ENCODE results near the gene ARFRP1.

The ARFRP1 gene

GRCh38 chr20:63690003-63690897 lies 17.5 kb downstream of the ARFRP1 start:
- no peak for TF ChIP-seq CTCF (IDR thresholded peaks at IDR 0.05)
- H3K36me3 Mint-ChIP-seq (ENCODE audit: low read depth), result peaks cover 5% of the 10 kb centered on the region
- peak overlapping the region; percentile 69 for H3K27ac Mint-ChIP-seq
- H3K27me3 Mint-ChIP-seq (ENCODE audit: low read depth, poor library complexity), result no peaks in the 10 kb centered on the region
- H3K9me3 Mint-ChIP-seq, result peaks cover 3% of the 10 kb centered on the region
- no peak overlapping the region for H3K4me3 Mint-ChIP-seq
- no peak for DNase-seq
- peaks cover 8% of the 10 kb centered on the region for H3K4me1 Mint-ChIP-seq

GRCh38 chr20:63689046-63690002 lies 18.5 kb downstream of the ARFRP1 start:
- TF ChIP-seq CTCF (IDR thresholded peaks at IDR 0.05), result no peak
- Mint-ChIP-seq H3K27ac (no peak overlapping the region), H3K36me3 (ENCODE audit: low read depth) (peaks cover 5% of the 10 kb centered on the region), H3K4me3 (no peak overlapping the region), H3K9me3 (peaks cover 3% of the 10 kb centered on the region), H3K27me3 (ENCODE audit: low read depth, poor library complexity) (no peaks in the 10 kb centered on the region), H3K4me1 (peaks cover 8% of the 10 kb centered on the region)
- DNase-seq, result no peak

GRCh38 chr20:63688228-63689045 lies 19.3 kb downstream of the ARFRP1 start:
- Mint-ChIP-seq H3K4me3 (no peak overlapping the region), H3K36me3 (ENCODE audit: low read depth) (no peaks in the 10 kb centered on the region), H3K27ac (no peak overlapping the region), H3K4me1 (peaks cover 8% of the 10 kb centered on the region), H3K9me3 (no peaks in the 10 kb centered on the region), H3K27me3 (ENCODE audit: low read depth, poor library complexity) (no peaks in the 10 kb centered on the region)
- no peak for DNase-seq
- TF ChIP-seq CTCF (IDR thresholded peaks at IDR 0.05), result no peak

GRCh38 chr20:63687419-63688178 lies 20.2 kb downstream of the ARFRP1 start:
- H3K9me3 Mint-ChIP-seq, result no peaks in the 10 kb centered on the region
- no peak for TF ChIP-seq CTCF (IDR thresholded peaks at IDR 0.05)
- H3K27me3 Mint-ChIP-seq (ENCODE audit: low read depth, poor library complexity), result no peaks in the 10 kb centered on the region
- no peak overlapping the region for H3K27ac Mint-ChIP-seq
- no peak for DNase-seq
- H3K4me1 Mint-ChIP-seq, result peaks cover 8% of the 10 kb centered on the region
- H3K4me3 Mint-ChIP-seq, result no peak overlapping the region
- no peaks in the 10 kb centered on the region for H3K36me3 Mint-ChIP-seq (ENCODE audit: low read depth)

All from nephron progenitor cell (in vitro differentiated cells).